Activated CD4-positive, alpha-beta T cell treated with anti-CD3 and anti-CD28 coated beads, Interleukin-2, amount 10 ng/mL, durations not matched to agents 7 days and 5 days (primary cell): ENCODE measurements around the gene LSAMP. TPM values are rescaled to one million over a fixed set of nuclear protein-coding genes. Genes with fewer than 3 reads are reported as not detected.

Experiments used
- CTCF ChIA-PET: fragments of 350-600 bp; sonication (Branson Sonifier 250); formaldehyde crosslinking; loops from one replicate; lab custom pipeline; 2021; ENCODE audit warnings: antibody characterized with exemption; lab: Charles Lee
- POLR2A ChIA-PET: fragments of 350-600 bp; sonication (Branson Sonifier 250); formaldehyde crosslinking; loops from one replicate; lab custom pipeline; 2021; ENCODE audit warnings: antibody characterized with exemption; lab: Charles Lee
- DNase-seq: peaks from one replicate; pipeline ENCODE4 v3.0.0-alpha.2; 2020
- H3K27ac Mint-ChIP-seq: one replicate; pipeline ENCODE4 v1.8.0; 2021; ENCODE audit warnings: mild to moderate bottlenecking, moderate library complexity, mixed read lengths
- H3K27me3 Mint-ChIP-seq: one replicate; pipeline ENCODE4 v1.8.0; 2021; ENCODE audit warnings: mixed read lengths
- H3K36me3 Mint-ChIP-seq: one replicate; pipeline ENCODE4 v1.8.0; 2021; ENCODE audit warnings: low read depth, mixed read lengths
- H3K4me1 Mint-ChIP-seq: one replicate; pipeline ENCODE4 v1.8.0; 2021; ENCODE audit warnings: mixed read lengths
- H3K4me3 Mint-ChIP-seq: one replicate; pipeline ENCODE4 v1.8.0; 2021; ENCODE audit warnings: mild to moderate bottlenecking, moderate library complexity, mixed read lengths
- H3K9me3 Mint-ChIP-seq: one replicate; pipeline ENCODE4 v1.8.0; 2021; ENCODE audit warnings: mixed read lengths
- total RNA-seq, 2 experiments: library from RNA; stranded (reverse); gene quantifications; one replicate each; pipeline ENCODE4 v1.2.3, GENCODE V29; 2021

Gene LSAMP
- total RNA-seq, 2 experiments from 2014 or later, result not detected

DNA sequence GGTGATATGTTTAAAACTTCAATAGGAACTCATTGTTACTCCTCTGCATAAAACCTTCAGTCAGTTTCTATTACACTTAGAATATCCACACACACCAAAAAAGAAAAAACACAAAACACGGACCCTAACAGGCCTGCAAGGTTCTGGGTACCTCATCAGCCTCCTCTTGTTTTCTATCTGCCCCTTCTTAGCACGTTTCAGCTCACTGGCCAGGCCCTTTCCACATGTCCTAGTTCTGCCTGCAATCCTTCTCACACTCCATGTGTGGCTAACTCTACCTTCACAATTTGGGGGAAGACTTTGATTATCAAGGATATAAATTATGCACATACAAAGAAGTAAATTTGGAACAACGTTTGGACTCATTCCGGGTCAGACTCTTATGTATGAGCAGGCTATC, 376.3 kb downstream of the LSAMP start:
- CTCF ChIA-PET, result no interaction called here
- no peak for DNase-seq
- Mint-ChIP-seq H3K4me1 (no peaks in the 10 kb centered on the region), H3K27ac (no peak overlapping the region), H3K9me3 (peaks cover 6% of the 10 kb centered on the region), H3K4me3 (no peak overlapping the region), H3K27me3 (no peaks in the 10 kb centered on the region), H3K36me3 (no peaks in the 10 kb centered on the region)
- POLR2A ChIA-PET, result no interaction called here

GRCh38 chr3:116067326-116067725, 378.0 kb downstream of the LSAMP start:
- H3K27ac Mint-ChIP-seq, result no peak overlapping the region
- peaks cover 4% of the 10 kb centered on the region for H3K9me3 Mint-ChIP-seq
- no peak for DNase-seq
- no peaks in the 10 kb centered on the region for H3K4me1 Mint-ChIP-seq
- no peaks in the 10 kb centered on the region for H3K27me3 Mint-ChIP-seq
- ChIA-PET POLR2A (no interaction called here), CTCF (no interaction called here)
- no peak overlapping the region for H3K4me3 Mint-ChIP-seq
- no peaks in the 10 kb centered on the region for H3K36me3 Mint-ChIP-seq

DNA sequence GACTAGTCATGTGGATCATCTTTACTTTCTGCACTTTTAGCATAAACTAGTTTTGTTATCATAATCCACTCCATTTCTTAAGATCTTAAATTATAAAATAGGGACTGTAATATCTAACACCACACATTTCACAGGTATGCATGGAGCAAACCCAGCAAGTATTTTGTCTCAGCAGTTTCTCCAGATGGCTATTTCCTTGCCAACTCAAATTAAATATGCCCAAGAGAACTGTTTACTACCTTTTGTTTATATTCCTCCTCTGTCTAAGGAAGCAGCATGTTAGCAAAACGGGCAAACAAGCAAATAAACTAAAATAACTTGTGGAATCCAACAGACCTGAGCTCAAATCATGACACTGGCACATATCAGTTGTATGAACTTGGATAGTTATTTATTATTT, 379.8 kb downstream of the LSAMP start:
- H3K27me3 Mint-ChIP-seq, result no peaks in the 10 kb centered on the region
- no peaks in the 10 kb centered on the region for H3K4me1 Mint-ChIP-seq
- CTCF ChIA-PET, result no interaction called here
- H3K27ac Mint-ChIP-seq, result no peak overlapping the region
- POLR2A ChIA-PET, result no interaction called here
- no peaks in the 10 kb centered on the region for H3K9me3 Mint-ChIP-seq
- no peaks in the 10 kb centered on the region for H3K36me3 Mint-ChIP-seq
- H3K4me3 Mint-ChIP-seq, result no peak overlapping the region
- no peak for DNase-seq

- ChIA-PET CTCF (no interaction called here), POLR2A (no interaction called here)
- DNase-seq, result no peak
- H3K36me3 Mint-ChIP-seq, result no peaks in the 10 kb centered on the region
- H3K4me3 Mint-ChIP-seq, result no peak overlapping the region
- H3K27ac Mint-ChIP-seq, result no peak overlapping the region
- no peaks in the 10 kb centered on the region for H3K4me1 Mint-ChIP-seq
- no peaks in the 10 kb centered on the region for H3K9me3 Mint-ChIP-seq
- no peaks in the 10 kb centered on the region for H3K27me3 Mint-ChIP-seq
Measured at GRCh38 chr3:116064646-116065045, 380.6 kb downstream of the LSAMP start.

DNA sequence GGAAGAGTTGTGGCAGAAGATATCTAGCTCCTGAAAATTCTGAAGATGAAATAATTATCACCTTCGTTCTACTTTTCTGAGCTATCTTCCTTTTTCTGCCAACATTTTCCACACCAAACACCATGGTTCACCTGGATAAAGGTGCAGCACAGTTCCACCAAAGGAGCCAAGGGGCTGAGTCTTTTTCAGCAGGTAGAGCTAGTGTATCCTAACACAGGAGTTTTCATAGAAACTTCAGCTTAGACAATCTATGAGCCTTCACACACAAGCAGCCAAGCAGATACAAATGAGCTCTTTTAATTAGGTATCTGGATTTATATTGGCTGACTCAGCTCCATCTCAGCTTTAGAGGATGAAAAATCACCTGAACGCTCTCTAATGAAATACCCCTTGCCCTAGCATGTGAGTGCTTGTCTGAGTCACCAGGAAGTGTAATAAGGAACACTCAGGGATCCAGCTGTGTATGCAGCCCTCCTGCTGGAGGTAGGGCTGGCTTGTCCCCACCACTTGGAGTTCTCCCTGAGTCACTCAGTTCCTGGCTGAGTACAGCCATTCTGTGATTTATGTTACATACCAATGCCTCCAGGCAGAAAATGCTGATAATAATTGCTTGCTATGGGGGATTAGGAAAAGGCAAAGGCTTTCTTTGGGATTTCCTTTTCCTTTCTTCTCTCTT, 385.7 kb downstream of the LSAMP start:
- H3K27ac Mint-ChIP-seq, result no peak overlapping the region

DNA sequence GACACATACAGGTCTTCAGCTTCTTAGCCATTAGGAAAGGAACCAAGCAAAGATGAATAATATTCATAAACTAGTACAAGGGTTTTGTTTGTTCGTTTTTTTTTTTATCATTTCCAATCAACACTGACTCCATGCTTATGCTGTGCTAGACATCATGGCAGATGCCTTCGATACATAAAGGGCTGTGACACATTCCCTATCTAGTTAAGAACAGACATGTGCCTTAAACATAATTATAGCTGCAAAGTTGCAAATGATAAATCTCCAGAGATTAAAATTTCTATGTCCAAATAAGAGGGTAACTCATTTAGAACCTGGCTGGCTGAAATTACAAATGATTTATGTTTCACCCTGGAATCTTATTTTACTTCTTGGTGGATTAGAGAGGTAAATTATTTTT, 386.4 kb downstream of the LSAMP start:
- Mint-ChIP-seq H3K36me3 (no peaks in the 10 kb centered on the region), H3K9me3 (no peaks in the 10 kb centered on the region), H3K4me1 (no peaks in the 10 kb centered on the region), H3K27me3 (no peaks in the 10 kb centered on the region), H3K4me3 (no peak overlapping the region), H3K27ac (no peak overlapping the region)
- POLR2A ChIA-PET, result no interaction called here
- no peak for DNase-seq
- CTCF ChIA-PET, result no interaction called here

More for the DNA sequence above, 385.7 kb downstream of the LSAMP start:
- ChIA-PET POLR2A (no interaction called here), CTCF (no interaction called here)
- H3K36me3 Mint-ChIP-seq, result no peaks in the 10 kb centered on the region
- H3K9me3 Mint-ChIP-seq, result no peaks in the 10 kb centered on the region
- H3K4me1 Mint-ChIP-seq, result no peaks in the 10 kb centered on the region
- DNase-seq, result no peak
- H3K27me3 Mint-ChIP-seq, result no peaks in the 10 kb centered on the region
- no peak overlapping the region for H3K4me3 Mint-ChIP-seq

GRCh38 chr3:116057400-116058006, 387.8 kb downstream of the LSAMP start:
- Mint-ChIP-seq H3K36me3 (no peaks in the 10 kb centered on the region), H3K9me3 (no peaks in the 10 kb centered on the region), H3K27me3 (no peaks in the 10 kb centered on the region), H3K4me1 (no peaks in the 10 kb centered on the region), H3K27ac (no peak overlapping the region), H3K4me3 (no peak overlapping the region)
- CTCF ChIA-PET, result no interaction called here
- POLR2A ChIA-PET, result no interaction called here
- no peak for DNase-seq

- POLR2A ChIA-PET, result no interaction called here
- H3K27me3 Mint-ChIP-seq, result no peaks in the 10 kb centered on the region
- CTCF ChIA-PET, result no interaction called here
- no peaks in the 10 kb centered on the region for H3K9me3 Mint-ChIP-seq
- no peaks in the 10 kb centered on the region for H3K4me1 Mint-ChIP-seq
- DNase-seq, result no peak
- H3K27ac Mint-ChIP-seq, result no peak overlapping the region
- no peaks in the 10 kb centered on the region for H3K36me3 Mint-ChIP-seq
- no peak overlapping the region for H3K4me3 Mint-ChIP-seq
Measured at GRCh38 chr3:116056280-116056679, 389.0 kb downstream of the LSAMP start.

DNA sequence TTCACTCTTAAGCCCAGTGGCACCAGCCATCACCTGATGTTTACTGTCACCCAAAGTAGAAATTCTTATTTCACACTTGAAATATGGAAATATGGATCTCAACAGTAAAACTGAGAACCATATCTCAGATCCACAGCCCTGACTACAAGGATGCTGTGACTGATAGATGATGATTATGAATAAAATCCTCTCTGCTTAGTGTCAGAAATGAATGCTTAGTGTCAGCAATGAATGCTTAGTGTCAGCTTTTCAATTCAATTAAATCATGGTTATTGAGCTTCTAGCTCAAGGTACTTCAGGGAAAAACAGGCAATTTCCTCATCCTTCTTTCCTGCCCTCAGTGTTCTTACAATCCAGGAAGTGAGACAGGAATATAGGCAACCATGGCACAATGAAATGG, 392.3 kb downstream of the LSAMP start:
- H3K9me3 Mint-ChIP-seq, result no peaks in the 10 kb centered on the region
- no peaks in the 10 kb centered on the region for H3K27me3 Mint-ChIP-seq
- no peak overlapping the region for H3K27ac Mint-ChIP-seq
- no peaks in the 10 kb centered on the region for H3K4me1 Mint-ChIP-seq
- no peak for DNase-seq
- ChIA-PET CTCF (no interaction called here), POLR2A (no interaction called here)
- no peaks in the 10 kb centered on the region for H3K36me3 Mint-ChIP-seq
- no peak overlapping the region for H3K4me3 Mint-ChIP-seq

DNA sequence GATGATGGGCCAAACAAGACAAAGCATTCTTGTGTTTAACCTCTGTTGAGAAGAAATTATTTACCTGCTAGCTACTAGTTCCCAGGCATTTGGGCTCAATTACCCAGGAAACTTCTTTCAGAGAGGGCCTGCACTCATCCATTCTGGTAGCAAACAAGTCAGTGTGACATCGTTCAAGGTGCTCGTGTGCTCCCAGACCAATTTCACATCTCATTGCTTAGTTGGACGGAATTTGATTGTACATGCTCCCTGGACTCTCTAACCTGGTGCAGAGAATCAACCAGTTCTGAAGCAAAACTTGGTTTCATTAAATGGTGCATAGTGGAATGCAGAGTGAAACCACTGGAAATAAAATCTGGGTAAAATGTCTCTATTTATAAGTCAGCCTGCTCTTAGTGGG, 392.7 kb downstream of the LSAMP start:
- CTCF ChIA-PET, result no interaction called here
- no peak for DNase-seq
- no peaks in the 10 kb centered on the region for H3K36me3 Mint-ChIP-seq
- POLR2A ChIA-PET, result no interaction called here
- no peak overlapping the region for H3K4me3 Mint-ChIP-seq
- H3K9me3 Mint-ChIP-seq, result no peaks in the 10 kb centered on the region
- H3K27me3 Mint-ChIP-seq, result no peaks in the 10 kb centered on the region
- no peak overlapping the region for H3K27ac Mint-ChIP-seq
- no peaks in the 10 kb centered on the region for H3K4me1 Mint-ChIP-seq

DNA sequence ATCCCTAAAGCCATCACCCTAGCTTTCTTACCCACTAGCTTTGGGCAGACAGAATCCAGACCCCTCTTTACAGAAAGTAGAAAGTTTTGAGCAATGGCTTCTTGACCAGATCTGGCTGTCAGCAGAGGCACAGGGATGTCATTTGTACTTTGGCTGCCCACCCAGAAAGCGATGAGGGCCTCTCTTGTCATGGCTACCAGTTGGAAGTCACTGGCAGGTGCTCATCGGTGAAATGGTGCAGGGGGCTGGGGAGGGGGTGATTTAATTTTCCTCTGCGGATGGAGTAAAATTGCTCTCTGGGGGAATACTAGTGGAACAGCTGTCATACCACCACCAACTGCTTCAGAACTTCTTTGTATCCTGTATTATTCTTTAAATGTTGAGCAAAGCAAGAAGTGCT, 393.7 kb downstream of the LSAMP start:
- CTCF ChIA-PET, result no interaction called here
- H3K27me3 Mint-ChIP-seq, result no peaks in the 10 kb centered on the region
- H3K9me3 Mint-ChIP-seq, result no peaks in the 10 kb centered on the region
- POLR2A ChIA-PET, result no interaction called here
- no peaks in the 10 kb centered on the region for H3K4me1 Mint-ChIP-seq
- H3K36me3 Mint-ChIP-seq, result no peaks in the 10 kb centered on the region
- no peak overlapping the region for H3K4me3 Mint-ChIP-seq
- no peak for DNase-seq
- H3K27ac Mint-ChIP-seq, result no peak overlapping the region

DNA sequence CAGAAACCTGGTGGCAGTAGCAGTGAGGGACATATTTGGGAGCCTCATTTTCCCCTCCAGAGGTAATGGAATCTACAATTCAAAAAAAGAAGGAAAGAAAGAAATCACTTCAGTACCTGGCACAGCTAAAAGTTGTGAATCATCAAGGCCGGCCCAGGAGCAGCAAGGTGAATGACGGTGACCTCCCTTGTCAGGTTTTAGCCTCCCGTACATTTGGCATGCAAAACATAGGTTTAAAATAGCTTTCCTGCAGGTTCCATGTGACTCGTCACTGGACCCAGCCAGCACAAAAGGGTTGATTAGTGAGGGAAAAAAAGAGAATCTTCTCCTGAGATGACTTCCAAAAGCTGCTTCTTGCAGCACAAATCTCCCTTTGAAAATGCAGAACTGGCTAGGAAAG, 394.2 kb downstream of the LSAMP start:
- no peak overlapping the region for H3K27ac Mint-ChIP-seq
- no peaks in the 10 kb centered on the region for H3K4me1 Mint-ChIP-seq
- no peak overlapping the region for H3K4me3 Mint-ChIP-seq
- H3K27me3 Mint-ChIP-seq, result no peaks in the 10 kb centered on the region
- no peak for DNase-seq
- ChIA-PET POLR2A (no interaction called here), CTCF (no interaction called here)
- no peaks in the 10 kb centered on the region for H3K9me3 Mint-ChIP-seq
- H3K36me3 Mint-ChIP-seq, result no peaks in the 10 kb centered on the region

GRCh38 chr3:116050311-116050915, 394.9 kb downstream of the LSAMP start:
- H3K27ac Mint-ChIP-seq, result no peak overlapping the region
- H3K4me1 Mint-ChIP-seq, result no peaks in the 10 kb centered on the region
- DNase-seq, result no peak
- CTCF ChIA-PET, result no interaction called here
- no peaks in the 10 kb centered on the region for H3K9me3 Mint-ChIP-seq
- H3K36me3 Mint-ChIP-seq, result no peaks in the 10 kb centered on the region
- POLR2A ChIA-PET, result no interaction called here
- H3K4me3 Mint-ChIP-seq, result no peak overlapping the region
- no peaks in the 10 kb centered on the region for H3K27me3 Mint-ChIP-seq

DNA sequence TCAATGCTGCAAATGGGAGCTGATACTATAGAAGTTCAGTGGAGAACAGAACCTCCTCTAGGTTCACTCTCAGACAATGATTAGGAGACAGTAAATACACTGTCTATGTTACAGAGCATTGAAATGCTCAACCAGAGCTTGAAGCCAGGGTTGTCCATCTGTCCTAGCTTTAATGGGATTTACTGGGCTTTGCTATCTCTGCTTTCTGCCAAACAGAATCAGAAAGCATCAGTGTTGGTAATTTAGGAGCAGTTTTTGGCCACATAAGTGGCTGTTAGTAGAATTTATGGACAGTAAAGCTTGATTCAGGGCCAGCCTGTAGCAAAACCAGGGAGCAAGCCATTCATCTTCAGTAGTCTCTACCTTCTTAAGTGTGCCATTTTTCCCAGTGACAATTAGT, 396.3 kb downstream of the LSAMP start:
- Mint-ChIP-seq H3K27me3 (no peaks in the 10 kb centered on the region), H3K27ac (no peak overlapping the region), H3K4me3 (no peak overlapping the region), H3K4me1 (no peaks in the 10 kb centered on the region), H3K9me3 (no peaks in the 10 kb centered on the region), H3K36me3 (no peaks in the 10 kb centered on the region)
- no peak for DNase-seq
- CTCF ChIA-PET, result no interaction called here
- POLR2A ChIA-PET, result no interaction called here
